22Rv1 (cell line): ENCODE results near the gene UBQLN1.
"Not testable (repeated sequence)": the region's sequence is repeated elsewhere in the genome, so short reads cannot be mapped to it uniquely, and the experiment has no call there.

Experiments
- H3K27ac ChIP-seq: fragments of 450-650 bp; 2 replicates; pipeline ENCODE4 v1.5.1; 2017
- ZFX ChIP-seq: fragments of 450-650 bp; IDR thresholded peaks from 2 replicates; pipeline ENCODE4 v1.6.1; 2017; ENCODE audit warnings: antibody characterized with exemption, borderline replicate concordance
- TF ChIP-seq, protein P1 (sequence below): fragments of 450-650 bp; IDR thresholded peaks from 2 replicates; pipeline ENCODE4 v1.5.1; 2017; ENCODE audit warnings: mild to moderate bottlenecking

UBQLN1 gene

DNA sequence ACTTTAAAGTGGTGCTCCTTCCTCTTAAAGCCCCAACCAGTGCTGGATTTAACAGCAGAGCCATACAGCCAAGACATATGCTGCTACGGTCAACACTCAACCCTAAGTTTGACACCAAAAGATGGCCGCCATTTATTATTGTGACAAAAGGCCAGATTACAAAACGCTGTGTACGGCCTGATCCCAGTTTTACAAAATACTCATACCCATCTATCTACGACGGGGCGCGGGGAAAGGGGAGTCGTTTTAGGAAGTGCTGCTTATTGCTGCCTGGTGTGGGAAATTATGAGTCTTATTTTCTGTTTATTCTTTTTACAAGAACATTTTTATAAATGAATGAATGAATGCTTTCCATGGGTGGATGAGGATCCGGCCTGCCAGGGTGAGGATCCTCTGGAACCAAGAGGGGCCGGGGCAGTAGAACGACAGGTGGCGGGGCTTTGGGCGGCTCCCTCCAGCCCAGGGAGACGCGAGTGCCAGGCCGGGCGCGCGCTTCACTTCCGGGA lies 85.3 kb downstream of the UBQLN1 start:
- H3K27ac ChIP-seq: peak overlapping the region; percentile 86
- TF ChIP-seq, protein P1, sequence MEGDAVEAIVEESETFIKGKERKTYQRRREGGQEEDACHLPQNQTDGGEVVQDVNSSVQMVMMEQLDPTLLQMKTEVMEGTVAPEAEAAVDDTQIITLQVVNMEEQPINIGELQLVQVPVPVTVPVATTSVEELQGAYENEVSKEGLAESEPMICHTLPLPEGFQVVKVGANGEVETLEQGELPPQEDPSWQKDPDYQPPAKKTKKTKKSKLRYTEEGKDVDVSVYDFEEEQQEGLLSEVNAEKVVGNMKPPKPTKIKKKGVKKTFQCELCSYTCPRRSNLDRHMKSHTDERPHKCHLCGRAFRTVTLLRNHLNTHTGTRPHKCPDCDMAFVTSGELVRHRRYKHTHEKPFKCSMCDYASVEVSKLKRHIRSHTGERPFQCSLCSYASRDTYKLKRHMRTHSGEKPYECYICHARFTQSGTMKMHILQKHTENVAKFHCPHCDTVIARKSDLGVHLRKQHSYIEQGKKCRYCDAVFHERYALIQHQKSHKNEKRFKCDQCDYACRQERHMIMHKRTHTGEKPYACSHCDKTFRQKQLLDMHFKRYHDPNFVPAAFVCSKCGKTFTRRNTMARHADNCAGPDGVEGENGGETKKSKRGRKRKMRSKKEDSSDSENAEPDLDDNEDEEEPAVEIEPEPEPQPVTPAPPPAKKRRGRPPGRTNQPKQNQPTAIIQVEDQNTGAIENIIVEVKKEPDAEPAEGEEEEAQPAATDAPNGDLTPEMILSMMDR: no peak
- TF ChIP-seq ZFX: no peak

DNA sequence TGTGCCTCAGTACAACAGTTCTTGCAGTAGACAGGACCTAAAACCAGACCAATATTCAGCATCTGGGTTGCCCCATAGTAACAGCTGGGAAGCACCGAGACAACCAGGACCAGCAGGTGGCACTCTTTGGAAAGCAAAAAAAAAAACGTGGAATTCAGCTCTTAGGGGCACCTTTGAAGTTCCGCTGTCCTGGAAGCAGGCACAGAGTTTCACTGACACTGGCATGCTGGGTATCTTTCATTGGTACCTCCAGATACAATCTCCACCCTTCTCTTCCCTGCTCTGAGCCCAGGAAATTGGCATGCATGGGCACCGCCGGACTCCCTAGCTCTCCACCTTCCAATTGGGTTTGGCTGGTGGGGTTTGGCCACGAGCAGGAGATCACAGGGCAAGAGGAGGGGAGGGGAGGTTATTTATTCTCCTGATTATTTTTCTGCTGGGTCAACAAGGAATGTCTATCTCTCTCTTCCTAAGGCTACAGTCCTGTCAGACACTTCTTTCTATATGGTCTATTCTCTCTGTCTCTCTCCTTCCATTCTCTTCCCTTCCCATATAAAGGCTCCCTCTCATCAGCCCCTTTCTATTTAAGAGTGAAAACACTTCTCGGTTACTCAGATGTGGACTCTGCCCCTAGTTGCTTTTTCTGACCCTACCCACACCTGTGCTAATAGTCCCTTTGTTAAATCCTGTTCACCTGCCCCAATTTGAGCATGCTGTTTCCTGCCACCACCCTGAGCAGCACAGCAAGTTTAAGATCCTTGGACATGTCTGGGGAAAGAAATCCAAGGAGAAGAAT lies 86.7 kb downstream of the UBQLN1 start:
- no peak overlapping the region for H3K27ac ChIP-seq
- TF ChIP-seq ZFX: no peak
- TF ChIP-seq, protein P1: peak; percentile 81

DNA sequence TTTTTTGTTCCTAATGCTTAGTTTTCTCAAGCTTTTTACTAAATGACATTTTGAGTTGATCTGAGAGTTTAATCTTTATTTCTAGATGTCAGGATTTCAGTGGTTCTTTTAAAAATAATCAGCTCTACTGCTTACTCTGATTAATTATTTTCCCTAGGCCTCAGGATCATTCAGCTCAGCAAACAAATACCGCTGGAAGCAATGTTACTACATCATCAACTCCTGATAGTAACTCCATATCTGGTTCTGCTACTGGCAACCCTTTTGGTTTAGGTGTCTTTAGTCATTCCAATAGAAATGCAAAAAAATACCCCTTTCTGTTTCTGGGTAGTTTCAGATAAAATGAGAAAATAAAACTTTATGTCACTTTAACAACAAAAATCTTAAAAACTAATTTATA lies 90.5 kb downstream of the UBQLN1 start:
- no peak for TF ChIP-seq ZFX
- TF ChIP-seq, protein P1: no peak
- no peak overlapping the region for H3K27ac ChIP-seq

DNA sequence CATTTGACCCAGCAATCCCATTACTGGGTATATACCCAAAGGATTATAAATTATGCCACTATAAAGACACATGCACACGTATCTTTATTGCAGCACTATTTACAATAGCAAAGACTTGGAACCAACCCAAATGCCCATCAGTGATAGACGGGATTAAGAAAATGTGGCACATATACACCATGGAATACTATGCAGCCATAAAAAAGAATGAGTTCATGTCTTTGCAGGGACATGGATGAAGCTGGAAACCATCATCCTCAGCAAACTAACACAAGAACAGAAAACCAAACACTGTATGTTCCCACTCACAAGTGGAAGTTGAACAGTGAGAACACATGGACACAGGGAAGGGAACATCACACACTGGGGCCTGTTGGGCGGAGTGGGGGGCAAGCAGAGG lies 94.5 kb downstream of the UBQLN1 start:
- H3K27ac ChIP-seq: not testable (repeated sequence)
